Measurements from ENCODE around the gene PEX5.

PEX5 gene

GRCh38 chr12:7259060-7259459 lies 69.6 kb downstream of the PEX5 start:
- in situ Hi-C loops (cut with MboI; ENCODE audit: low sequenced_read_pairs, unreplicated experiment): no loop called here
- DNase-seq (ENCODE audit: low spot score): no peak
- TF ChIP-seq, protein P1, sequence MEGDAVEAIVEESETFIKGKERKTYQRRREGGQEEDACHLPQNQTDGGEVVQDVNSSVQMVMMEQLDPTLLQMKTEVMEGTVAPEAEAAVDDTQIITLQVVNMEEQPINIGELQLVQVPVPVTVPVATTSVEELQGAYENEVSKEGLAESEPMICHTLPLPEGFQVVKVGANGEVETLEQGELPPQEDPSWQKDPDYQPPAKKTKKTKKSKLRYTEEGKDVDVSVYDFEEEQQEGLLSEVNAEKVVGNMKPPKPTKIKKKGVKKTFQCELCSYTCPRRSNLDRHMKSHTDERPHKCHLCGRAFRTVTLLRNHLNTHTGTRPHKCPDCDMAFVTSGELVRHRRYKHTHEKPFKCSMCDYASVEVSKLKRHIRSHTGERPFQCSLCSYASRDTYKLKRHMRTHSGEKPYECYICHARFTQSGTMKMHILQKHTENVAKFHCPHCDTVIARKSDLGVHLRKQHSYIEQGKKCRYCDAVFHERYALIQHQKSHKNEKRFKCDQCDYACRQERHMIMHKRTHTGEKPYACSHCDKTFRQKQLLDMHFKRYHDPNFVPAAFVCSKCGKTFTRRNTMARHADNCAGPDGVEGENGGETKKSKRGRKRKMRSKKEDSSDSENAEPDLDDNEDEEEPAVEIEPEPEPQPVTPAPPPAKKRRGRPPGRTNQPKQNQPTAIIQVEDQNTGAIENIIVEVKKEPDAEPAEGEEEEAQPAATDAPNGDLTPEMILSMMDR (IDR thresholded peaks at IDR 0.05; ENCODE audit: borderline replicate concordance, control extremely low read depth, extremely low read depth, insufficient read depth, missing control alignments): no peak
